Stimulated activated CD4-positive, alpha-beta T cell treated with anti-CD3 and anti-CD28 coated beads, Interleukin-1b, Interleukin-23, amount 100 ng/mL, for 1 hour (primary cell): ENCODE data around the gene PRRT2.
"Not testable (repeated sequence)": the region's sequence is repeated elsewhere in the genome, so short reads cannot be mapped to it uniquely, and the experiment has no call there.

Experiments
- DNase-seq, 2 donors: peaks; one replicate each; pipeline ENCODE4 v3.0.0-alpha.2; 2020; ENCODE audit warnings: low read depth in 2 of 2

The PRRT2 gene

DNA sequence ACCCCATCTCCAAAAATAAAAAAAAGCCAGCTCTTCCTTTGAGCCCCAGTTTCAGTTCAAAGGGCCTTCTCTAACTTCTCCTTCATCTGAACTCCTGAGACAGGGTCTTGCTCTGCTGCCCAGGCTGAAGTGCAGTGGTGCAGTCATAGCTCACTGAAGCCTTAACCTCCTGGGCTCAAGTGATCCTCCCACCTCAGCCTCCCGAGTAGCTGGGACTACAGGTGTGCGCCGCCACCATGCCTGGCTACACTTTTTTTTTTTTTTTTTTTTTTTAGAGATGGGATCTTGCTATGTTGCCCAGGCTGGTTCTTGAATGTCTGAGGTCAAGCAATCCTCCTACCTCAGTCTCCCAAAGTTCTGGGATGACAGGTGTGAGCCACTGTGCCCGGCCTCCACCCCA lies 21.2 kb downstream of the PRRT2 start:
- not testable (repeated sequence) for DNase-seq

GRCh38 chr16:29834079-29834478 lies 22.1 kb downstream of the PRRT2 start:
- no peak for DNase-seq

DNA sequence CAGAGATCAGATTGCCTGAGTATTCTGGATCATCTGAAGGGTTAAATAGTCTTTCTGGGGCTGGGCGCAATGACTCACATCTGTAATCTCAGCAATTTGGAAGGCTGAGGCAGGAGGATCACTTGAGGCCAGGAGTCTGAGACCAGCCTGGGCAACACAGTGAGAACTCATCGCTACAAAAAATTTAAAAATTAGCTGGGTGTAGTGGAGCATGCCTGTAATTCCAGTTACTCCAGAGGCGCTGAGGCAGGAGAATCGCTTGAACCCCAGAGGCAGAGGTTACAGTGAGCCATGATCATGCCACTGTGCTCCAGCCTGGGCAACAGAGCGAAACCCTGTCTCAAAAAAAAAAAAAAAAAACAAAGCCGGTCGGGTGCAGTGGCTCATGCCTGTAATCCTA lies 23.9 kb downstream of the PRRT2 start:
- DNase-seq = no peak

DNA sequence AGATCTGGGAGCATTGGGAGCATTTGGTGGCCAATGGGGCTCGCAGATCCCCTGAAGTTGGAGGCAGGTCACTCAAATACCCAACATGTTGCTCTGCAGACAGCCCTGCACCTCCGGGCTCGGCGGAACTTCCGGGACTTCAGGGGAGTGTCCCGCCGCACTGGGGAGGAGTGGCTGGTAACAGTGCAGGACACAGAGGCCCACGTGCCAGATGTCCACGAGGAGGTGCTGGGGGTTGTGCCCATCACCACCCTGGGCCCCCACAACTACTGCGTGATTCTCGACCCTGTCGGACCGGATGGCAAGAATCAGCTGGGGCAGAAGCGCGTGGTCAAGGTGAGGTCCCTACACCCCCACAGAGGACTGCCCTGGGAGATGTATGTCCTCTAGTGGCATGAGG lies 24.6 kb downstream of the PRRT2 start:
- DNase-seq = no peak

DNA sequence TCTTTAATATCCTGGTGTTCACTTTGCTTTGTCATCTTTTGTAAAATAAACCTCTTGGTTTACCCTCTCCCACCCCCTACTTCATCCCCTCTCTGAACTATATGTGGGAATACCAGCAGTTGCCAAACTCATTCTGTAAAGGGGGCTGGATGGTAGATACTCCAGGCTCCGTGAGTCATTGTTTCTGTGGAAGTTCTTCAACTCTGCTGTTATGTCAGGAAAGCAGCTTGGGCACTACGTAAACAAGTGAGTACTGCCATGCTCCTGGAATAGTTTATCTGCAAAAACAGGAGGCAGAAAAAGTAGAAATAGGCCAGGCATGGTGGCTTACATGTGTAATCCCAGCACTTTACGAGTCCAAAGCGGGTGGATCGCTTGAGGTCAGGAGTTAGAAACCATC lies 25.8 kb downstream of the PRRT2 start:
- DNase-seq = no peak

DNA sequence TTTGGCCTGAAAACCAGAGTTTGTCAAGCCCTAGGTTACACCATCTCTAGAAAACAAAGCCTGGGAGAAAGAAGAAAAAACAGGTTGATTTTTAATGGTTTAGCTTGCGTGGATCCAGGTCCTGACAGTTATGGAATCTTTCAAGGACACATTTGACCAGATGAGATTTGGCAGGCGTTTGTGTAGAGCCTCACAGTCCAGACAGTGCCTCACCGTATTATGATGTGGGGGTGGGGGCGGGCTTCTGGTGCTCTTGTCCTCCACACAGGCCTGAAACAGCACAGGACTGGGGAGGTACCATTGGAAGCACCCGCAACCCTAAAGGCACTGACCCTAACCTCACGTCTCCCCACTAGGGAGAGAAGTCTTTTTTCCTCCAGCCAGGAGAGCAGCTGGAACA lies 27.8 kb downstream of the PRRT2 start:
- DNase-seq = no peak

DNA sequence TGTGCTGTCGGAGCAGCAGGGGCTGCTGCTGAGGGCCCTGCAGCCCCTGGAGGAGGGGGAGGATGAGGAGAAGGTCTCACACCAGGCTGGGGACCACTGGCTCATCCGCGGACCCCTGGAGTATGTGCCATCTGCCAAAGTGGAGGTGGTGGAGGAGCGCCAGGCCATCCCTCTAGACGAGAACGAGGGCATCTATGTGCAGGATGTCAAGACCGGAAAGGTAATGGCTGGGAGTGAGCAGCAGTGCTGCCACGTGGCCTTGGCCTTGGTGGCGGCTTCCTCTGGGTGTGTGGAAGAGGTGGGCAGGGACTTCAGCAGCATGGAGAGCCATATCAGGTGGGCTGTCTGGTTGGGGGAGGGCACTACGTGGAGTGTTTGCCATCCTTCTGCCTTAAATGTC lies 28.2 kb downstream of the PRRT2 start:
- DNase-seq = no peak

- no peak for DNase-seq
Observed at GRCh38 chr16:29841631-29842030, 29.6 kb downstream of the PRRT2 start.

DNA sequence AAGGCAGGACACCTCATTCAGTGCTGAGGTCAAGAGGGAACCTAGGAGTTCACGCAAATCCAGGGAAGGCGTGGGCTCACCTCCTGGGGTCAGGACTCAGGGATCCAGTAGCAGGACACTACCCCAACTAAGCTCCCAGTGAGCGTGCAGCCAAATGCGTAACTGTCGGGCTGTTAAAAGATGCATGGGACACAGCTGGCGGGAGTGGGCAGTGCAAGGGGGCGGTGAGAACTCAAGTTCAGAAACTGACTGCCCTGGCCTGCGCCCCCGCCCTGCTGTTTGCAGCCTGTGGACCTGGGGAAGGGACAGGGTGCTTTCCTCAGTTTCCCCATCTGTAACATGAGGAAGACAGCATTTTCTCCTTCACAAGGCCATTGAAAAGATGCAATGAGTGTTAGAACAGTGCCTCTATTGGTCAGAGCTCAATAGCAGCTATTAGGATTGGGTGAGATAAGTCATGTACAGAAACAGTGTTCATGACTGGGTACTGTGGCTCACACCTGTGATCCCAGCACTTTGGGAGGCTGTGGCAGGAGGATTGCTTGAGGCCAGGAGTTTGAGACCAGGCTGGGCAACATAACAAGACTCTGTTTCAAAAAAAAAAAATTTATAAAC lies 30.8 kb downstream of the PRRT2 start:
- no peak for DNase-seq

GRCh38 chr16:29843931-29844330 lies 31.9 kb downstream of the PRRT2 start:
- no peak for DNase-seq

DNA sequence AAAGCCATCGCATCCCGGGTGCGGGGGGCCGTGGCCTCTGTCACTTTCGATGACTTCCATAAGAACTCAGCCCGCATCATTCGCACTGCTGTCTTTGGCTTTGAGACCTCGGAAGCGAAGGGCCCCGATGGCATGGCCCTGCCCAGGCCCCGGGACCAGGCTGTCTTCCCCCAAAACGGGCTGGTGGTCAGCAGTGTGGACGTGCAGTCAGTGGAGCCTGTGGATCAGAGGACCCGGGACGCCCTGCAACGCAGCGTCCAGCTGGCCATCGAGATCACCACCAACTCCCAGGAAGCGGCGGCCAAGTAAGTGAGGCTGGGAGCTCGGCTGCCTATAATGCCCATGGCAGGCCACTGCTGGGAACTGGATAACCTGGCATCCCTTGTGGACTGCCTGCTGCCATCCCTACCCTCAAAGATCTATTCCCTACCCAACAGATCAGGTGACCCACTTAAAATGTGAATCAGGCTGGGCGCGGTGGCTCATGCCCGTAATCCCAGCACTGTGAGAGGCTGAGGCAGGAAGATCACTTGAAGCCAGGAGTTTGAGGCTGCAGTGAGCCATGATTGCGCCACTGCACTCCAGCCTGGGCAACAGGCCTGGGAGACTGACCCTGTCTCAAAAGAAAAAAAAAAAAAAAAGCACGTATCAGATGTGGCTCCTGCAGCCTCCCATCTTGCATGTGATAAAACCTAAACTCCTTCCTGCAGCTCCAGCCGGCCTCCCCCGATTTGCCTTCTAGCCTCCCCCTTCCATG lies 32.8 kb downstream of the PRRT2 start:
- no peak for DNase-seq

GRCh38 chr16:29845656-29846055 lies 33.7 kb downstream of the PRRT2 start:
- no peak for DNase-seq

- DNase-seq = peak; percentile 64 to 77
Observed at GRCh38 chr16:29848420-29849297, 36.7 kb downstream of the PRRT2 start.

GRCh38 chr16:29849505-29849904 lies 37.5 kb downstream of the PRRT2 start:
- no peak for DNase-seq

- no peak for DNase-seq
Observed at GRCh38 chr16:29850998-29851397, 39.0 kb downstream of the PRRT2 start.

GRCh38 chr16:29852654-29853053 lies 40.7 kb downstream of the PRRT2 start:
- DNase-seq = no peak

DNA sequence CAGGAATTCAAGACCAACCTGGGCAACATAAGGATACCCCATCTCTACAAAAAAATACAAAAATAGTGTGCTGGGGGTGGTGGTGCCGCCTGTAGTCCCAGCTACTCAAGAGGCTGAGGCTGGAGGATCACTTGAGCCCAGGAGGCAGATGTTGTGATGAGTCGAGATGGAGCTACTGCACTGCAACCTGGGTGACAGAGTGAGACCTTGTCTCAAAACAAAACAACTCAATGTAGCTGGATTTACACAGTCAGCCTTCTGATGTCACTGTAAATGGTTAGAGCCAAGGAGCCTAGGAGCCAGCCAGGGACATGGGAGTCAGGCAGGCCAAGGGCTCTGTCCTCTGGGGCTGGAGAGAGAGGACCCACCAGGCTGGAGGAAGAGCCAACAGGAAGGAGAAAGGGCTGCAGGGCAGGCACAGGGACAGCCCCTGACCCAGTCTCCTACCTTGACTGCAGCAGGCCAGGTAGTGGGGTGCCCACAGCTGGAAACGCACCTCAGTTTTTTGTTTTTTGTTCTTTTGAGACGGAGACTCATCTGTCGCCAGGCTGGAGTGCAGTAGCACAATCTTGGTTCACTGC lies 42.6 kb downstream of the PRRT2 start:
- DNase-seq = no peak

- no peak for DNase-seq
Observed at GRCh38 chr16:29857133-29857760, 45.3 kb downstream of the PRRT2 start.

DNA sequence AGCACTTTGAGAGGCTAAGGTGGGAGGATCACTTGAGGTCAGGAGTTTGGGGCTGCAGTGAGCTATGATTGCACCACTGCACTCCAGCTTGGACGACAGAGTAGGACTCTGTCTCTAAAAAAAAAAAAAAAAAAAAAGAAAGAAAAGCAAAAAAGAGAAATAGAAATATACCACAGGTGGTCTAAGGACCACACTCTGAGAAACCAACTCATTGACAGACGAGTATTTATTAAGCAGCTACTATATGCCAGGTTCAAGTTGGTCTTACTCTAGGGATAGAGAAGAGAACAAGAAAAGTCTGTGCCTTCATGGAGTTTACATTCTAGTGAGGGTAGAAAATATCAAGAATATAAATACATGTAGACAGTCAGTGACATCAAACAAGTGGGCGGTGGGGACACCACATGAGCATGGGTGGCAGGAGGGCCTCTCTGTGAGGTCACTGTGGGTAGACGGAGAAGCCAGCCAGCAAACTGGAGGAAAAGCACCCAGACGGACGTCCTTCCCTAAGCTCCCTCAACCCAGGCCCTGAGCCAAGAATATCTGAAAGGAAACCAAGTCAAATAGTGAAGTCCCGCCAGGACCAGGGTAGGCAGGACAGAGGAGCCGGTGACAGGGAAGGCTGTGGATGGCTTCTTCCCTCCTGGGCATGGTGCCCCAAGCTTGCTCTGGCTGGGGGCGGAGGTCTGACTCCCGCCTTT lies 46.3 kb downstream of the PRRT2 start:
- DNase-seq = no peak

GRCh38 chr16:29858974-29859373 lies 47.0 kb downstream of the PRRT2 start:
- no peak for DNase-seq

DNA sequence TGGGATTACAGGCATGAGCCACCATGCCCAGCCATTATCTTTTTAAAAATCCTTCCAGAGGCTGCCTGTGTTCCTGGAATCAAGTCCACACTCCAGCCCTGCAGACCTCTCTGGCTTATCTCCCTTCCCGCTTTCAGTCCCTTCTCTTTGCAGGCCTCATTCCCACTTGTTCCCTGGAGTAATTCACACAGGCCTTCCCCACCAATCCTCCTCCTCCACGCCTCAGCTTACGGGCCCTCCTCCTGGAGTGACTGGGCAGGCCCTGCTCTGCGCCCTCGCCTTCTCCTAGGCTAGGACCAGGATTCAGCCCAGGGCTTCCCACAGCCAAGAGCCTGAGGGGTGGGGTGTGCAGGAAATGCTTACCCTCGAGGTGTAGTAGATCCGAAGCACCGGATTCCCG lies 48.2 kb downstream of the PRRT2 start:
- DNase-seq = no peak
